GM12865 (cell line): ENCODE results near the gene SYNDIG1.

ENCODE experiments used
- DNase-seq: peaks from one replicate; pipeline ENCODE4 v3.0.0; 2010; ENCODE audit warnings: low read depth
- H3K4me3 ChIP-seq: 2 replicates; pipeline ENCODE4 v1.5.1; 2011; ENCODE audit warnings: mild to moderate bottlenecking, low read depth, low read length, control low read depth
- CTCF ChIP-seq: IDR thresholded peaks from 2 replicates; pipeline ENCODE4 v1.5.1; 2011; ENCODE audit warnings: low read length, control low read depth, low read depth, inconsistent platforms; ENCODE audit not compliant: insufficient read depth; ENCODE audit errors: missing control alignments

The SYNDIG1 gene

GRCh38 chr20:24648919-24649318, 179.5 kb downstream of the SYNDIG1 start:
- no peak overlapping the region for H3K4me3 ChIP-seq
- DNase-seq, result peak; percentile 39
- no peak for TF ChIP-seq CTCF

- H3K4me3 ChIP-seq, result no peak overlapping the region
- DNase-seq, result no peak
- TF ChIP-seq CTCF, result no peak
These were observed 180.5 kb downstream of the SYNDIG1 start for GRCh38 chr20:24649787-24650490.

- TF ChIP-seq CTCF, result no peak
- no peak overlapping the region for H3K4me3 ChIP-seq
- no peak for DNase-seq
These were observed 181.9 kb downstream of the SYNDIG1 start for GRCh38 chr20:24651171-24651975.

- TF ChIP-seq CTCF, result no peak
- H3K4me3 ChIP-seq, result no peak overlapping the region
- DNase-seq, result no peak
These were observed 182.5 kb downstream of the SYNDIG1 start for GRCh38 chr20:24651976-24652345.

GRCh38 chr20:24653306-24653705, 183.9 kb downstream of the SYNDIG1 start:
- no peak overlapping the region for H3K4me3 ChIP-seq
- TF ChIP-seq CTCF, result no peak
- DNase-seq, result no peak

GRCh38 chr20:24654425-24654824, 185.0 kb downstream of the SYNDIG1 start:
- no peak for DNase-seq
- H3K4me3 ChIP-seq, result no peak overlapping the region
- no peak for TF ChIP-seq CTCF
